Mammary epithelial cell (primary cell): ENCODE results near the gene YAE1.

ENCODE experiments used
- CTCF ChIP-seq, 2 donors: IDR thresholded peaks in 1 of 2; conservative IDR thresholded peaks in 1 of 2; 2 replicates each; pipeline ENCODE4 v1.5.1; 2011 to 2012; ENCODE audit warnings: inconsistent platforms in 2 of 2, low read length in 2 of 2, mild to moderate bottlenecking in 2 of 2, control low read depth in 1 of 2, low read depth in 1 of 2; ENCODE audit not compliant: insufficient read depth in 1 of 2; ENCODE audit errors: extremely low read depth in 1 of 2
- EZH2 ChIP-seq: IDR thresholded peaks from 2 replicates; pipeline ENCODE4 v1.6.1; 2012; ENCODE audit warnings: low read length, inconsistent platforms, borderline replicate concordance

- TF ChIP-seq CTCF (conservative IDR thresholded peaks at IDR 0.05 in 1 of 2, IDR thresholded peaks at IDR 0.05 in 1 of 2; ENCODE audit: extremely low read depth in 1 of 2, insufficient read depth in 1 of 2, low read depth in 1 of 2, low read length in 2 of 2) (no peak), EZH2 (no peak)
These were observed 23.3 kb downstream of the YAE1 start for GRCh38 chr7:39589323-39590111.
